ENCODE measurements around the gene LIMS2.
A peak's percentile ranks its signal among the peaks of the same experiment; 100 is the strongest.

The LIMS2 gene

GRCh38 chr2:127653421-127654083 is 21.8 kb downstream of the LIMS2 start:
- no peak for TF ChIP-seq CTCF (IDR thresholded peaks at IDR 0.05; ENCODE audit: low read depth, low read length)
- DNase-seq (ENCODE audit: low read depth in 2 of 2) = no peak
- no peak overlapping the region for H3K4me3 ChIP-seq (replicated peaks in 1 of 2; ENCODE audit: low read depth in 2 of 2, low read length in 2 of 2)

- H3K4me3 ChIP-seq (replicated peaks in 1 of 2; ENCODE audit: low read depth in 2 of 2, low read length in 2 of 2) = no peak overlapping the region
- no peak for DNase-seq (ENCODE audit: low read depth in 2 of 2)
- no peak for TF ChIP-seq CTCF (IDR thresholded peaks at IDR 0.05; ENCODE audit: low read depth, low read length)
These were observed 22.5 kb downstream of the LIMS2 start for GRCh38 chr2:127652786-127653357.

GRCh38 chr2:127651971-127652550 is 23.3 kb downstream of the LIMS2 start:
- peak in 1 of 2 donors; percentile 75 for DNase-seq (ENCODE audit: low read depth in 2 of 2)

GRCh38 chr2:127651381-127651809 is 23.9 kb downstream of the LIMS2 start:
- no peak overlapping the region for H3K4me3 ChIP-seq (replicated peaks in 1 of 2; ENCODE audit: low read depth in 2 of 2, low read length in 2 of 2)
- DNase-seq (ENCODE audit: low read depth in 2 of 2) = no peak
- no peak for TF ChIP-seq CTCF (IDR thresholded peaks at IDR 0.05; ENCODE audit: low read depth, low read length)

More at GRCh38 chr2:127651971-127652550, 23.3 kb downstream of the LIMS2 start:
- H3K4me3 ChIP-seq (replicated peaks in 1 of 2; ENCODE audit: low read depth in 2 of 2, low read length in 2 of 2) = no peak overlapping the region
- no peak for TF ChIP-seq CTCF (IDR thresholded peaks at IDR 0.05; ENCODE audit: low read depth, low read length)

- H3K4me3 ChIP-seq (replicated peaks in 1 of 2; ENCODE audit: low read depth in 2 of 2, low read length in 2 of 2) = no peak overlapping the region
- no peak for DNase-seq (ENCODE audit: low read depth in 2 of 2)
- TF ChIP-seq CTCF (IDR thresholded peaks at IDR 0.05; ENCODE audit: low read depth, low read length) = no peak
These were observed 24.4 kb downstream of the LIMS2 start for GRCh38 chr2:127650785-127651380.

- no peak for DNase-seq (ENCODE audit: low read depth in 2 of 2)
- no peak overlapping the region for H3K4me3 ChIP-seq (replicated peaks in 1 of 2; ENCODE audit: low read depth in 2 of 2, low read length in 2 of 2)
- no peak for TF ChIP-seq CTCF (IDR thresholded peaks at IDR 0.05; ENCODE audit: low read depth, low read length)
These were observed 25.1 kb downstream of the LIMS2 start for GRCh38 chr2:127650041-127650784.
